Fibroblast of skin of right quadriceps (primary cell): ENCODE data around the gene EVI2B.
"Not testable (repeated sequence)": the region's sequence is repeated elsewhere in the genome, so short reads cannot be mapped to it uniquely, and the experiment has no call there.

Experiments used
- DNase-seq: peaks from one replicate; pipeline ENCODE4 v3.0.0-alpha.2; 2013

EVI2B gene

DNA sequence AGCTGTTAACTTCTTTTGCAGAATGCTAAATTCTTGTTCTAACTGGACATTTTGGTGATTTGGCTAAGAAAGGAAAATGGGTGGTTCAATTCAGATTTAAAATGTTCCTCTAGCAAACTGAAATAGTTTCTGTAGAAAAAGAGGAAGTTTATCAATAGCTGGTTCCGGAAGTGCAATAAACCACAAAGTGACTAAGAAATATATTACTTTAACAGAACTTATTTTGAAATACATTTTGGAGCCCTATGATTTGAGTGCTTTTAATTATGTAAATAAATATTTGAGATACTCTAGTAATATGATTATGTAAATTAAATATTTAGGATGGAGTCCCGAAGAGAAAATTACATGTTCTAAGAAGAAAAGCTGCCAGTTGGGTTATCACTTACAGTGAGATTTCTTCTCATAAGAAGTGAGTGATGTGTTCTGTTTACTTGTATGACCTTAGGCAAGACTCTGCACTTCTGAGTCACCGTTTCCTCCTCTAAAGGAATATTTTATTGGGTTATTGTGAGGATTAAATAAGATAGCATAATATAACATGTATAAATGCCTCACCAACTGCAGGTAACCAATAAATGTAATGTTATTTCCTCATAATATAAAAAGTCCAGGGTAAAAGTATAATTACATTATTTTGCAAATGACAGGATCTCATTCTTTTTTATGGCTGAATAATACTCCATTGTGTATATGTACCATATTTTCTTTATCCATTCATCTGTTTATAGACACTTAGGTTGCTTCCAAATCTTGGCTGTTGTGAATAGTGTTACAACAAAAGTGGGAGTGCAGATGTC lies at the start of gene EVI2B:
Gene EVI2B, minus strand, starts transcription at position 73 of the 800 bp plus-strand sequence. CDS start 8,445 bp downstream, outside the sequence.
- peak; percentile 24 for DNase-seq

- no peak for DNase-seq
Observed at GRCh38 chr17:31357839-31358394, 44.1 kb upstream of the EVI2B start.

DNA sequence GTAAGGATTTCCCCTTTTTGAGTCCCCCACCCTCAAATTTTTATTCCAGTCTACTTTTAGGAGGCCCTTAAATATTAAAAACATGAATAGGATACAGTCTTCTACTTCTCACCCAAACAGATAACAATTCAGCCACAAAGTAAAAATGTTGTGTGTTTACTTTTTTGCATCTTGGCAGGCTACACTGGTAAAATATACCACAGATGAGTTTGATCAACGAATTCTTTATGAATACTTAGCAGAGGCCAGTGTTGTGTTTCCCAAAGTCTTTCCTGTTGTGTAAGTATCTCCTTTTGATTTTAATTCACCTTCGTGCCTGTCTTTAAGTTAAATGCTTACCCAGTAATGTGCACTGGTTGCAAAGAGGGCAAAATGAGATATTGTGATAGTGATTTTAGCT lies 43.2 kb upstream of the EVI2B start:
- no peak for DNase-seq

DNA sequence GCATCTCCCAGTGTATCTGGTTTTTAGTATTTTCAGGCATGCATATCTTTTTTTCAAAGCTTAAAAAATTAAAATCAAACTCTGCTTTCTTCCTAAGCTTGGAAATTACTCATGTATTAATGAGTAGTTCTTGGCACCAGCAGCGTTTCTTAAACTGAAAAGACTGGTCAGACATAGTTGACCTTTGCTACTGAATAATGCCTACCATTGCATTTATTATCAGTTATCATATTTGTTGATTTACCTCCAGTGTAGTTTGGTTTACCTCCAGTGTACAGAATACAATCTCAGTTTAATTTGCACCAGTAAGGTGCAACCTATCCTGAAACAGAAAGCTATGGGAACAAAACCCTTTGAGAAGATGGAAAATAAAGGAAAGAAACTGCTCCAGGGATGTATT lies 42.1 kb upstream of the EVI2B start:
- DNase-seq, result no peak

DNA sequence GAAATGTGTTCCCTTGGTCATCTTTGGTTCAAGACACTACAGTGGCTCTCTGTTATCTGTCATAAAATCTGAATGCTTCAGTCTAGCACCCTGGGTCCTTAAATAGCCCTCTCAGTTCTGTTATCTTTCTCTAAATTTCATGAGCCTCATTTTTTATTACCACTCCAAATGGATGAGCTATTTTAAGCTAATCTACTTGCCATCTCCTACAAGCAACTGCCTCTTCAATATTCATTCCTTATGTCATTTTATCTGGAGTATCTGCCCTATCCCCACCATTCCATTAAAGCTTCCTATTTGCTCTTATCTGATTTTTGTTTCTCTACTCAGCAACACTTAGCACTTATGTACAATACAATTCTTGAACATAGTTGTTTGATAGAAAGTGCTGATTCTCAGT lies 35.6 kb upstream of the EVI2B start:
- no peak for DNase-seq

GRCh38 chr17:31345191-31345747 lies 31.4 kb upstream of the EVI2B start:
- DNase-seq, result not testable (repeated sequence)

DNA sequence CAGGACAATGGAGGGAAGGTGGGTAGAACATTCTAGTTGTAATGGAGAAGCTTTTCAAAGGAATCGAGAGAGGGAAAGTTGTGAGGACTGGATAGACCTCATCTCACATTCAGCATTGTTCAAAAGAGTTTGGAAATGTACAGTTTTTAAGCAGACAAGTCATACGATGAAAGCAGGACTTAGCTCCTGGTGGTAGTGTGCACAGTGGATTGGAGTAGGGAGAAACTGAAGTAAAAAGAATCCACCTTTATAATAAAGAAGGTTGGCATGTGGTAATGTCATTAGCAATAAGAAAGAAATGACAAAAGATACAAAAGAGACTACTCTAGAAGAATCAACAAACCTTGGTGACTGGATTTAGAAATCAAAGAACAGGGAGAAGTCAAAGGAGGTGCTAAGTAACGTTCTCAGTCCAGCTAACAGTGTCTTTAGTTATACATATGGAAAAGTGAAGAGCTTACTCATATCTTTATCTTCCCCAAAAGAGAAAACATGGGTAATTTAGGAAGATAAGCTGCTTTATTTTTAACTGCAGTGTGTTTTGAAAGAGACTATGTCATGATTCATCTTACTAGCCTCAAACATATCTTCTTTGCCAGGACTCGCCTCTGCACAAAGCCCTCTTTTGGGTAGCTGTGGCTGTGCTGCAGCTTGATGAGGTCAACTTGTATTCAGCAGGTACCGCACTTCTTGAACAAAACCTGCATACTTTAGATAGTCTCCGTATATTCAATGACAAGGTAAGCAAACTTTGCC lies 26.2 kb upstream of the EVI2B start:
- peak; percentile 74 for DNase-seq

DNA sequence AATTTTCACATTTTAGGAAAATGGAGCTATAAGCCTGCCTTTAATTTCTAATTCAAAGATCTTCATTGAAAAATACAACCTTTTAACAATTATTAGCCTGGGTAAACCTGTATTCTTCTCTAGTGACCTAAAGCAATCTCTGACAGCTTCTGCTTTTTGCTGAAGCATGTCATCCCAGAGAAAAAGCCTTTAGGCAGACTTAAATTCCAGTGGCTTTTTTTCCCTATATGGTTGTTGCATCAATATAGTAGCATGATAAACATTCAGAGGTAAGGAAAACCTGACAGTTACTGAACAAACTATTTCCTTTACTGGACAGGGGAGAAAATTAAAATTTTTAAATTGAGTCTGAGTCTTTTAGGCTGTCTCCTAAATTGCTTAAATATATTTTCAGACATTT lies 15.4 kb upstream of the EVI2B start:
- peak; percentile 58 for DNase-seq

GRCh38 chr17:31328160-31328535 lies 14.3 kb upstream of the EVI2B start:
- peak; percentile 81 for DNase-seq

DNA sequence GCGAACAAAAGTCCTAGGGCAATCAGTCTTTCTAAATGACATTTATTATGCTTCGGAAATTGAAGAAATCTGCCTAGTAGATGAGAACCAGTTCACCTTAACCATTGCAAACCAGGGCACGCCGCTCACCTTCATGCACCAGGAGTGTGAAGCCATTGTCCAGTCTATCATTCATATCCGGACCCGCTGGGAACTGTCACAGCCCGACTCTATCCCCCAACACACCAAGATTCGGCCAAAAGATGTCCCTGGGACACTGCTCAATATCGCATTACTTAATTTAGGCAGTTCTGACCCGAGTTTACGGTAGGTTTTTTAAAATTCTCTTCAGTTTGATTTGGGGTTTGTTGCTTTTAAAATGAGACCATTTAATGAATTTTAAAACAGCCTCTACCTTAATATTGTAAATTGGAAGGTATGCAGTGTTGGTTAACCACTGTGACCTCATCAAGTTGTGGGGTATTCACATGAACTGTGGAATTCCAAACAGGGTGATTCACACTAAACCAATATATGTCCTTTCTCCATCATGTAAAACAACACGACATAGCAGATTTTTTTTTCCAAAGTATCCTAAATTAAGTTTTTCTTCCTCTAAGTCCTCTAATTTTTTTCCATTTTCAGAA lies 13.8 kb upstream of the EVI2B start:
- peak; percentile 94 for DNase-seq

- DNase-seq, result no peak
Observed at GRCh38 chr17:31323551-31323950, 9.7 kb upstream of the EVI2B start.

- no peak for DNase-seq
Observed at GRCh38 chr17:31321966-31322365, 8.1 kb upstream of the EVI2B start.

DNA sequence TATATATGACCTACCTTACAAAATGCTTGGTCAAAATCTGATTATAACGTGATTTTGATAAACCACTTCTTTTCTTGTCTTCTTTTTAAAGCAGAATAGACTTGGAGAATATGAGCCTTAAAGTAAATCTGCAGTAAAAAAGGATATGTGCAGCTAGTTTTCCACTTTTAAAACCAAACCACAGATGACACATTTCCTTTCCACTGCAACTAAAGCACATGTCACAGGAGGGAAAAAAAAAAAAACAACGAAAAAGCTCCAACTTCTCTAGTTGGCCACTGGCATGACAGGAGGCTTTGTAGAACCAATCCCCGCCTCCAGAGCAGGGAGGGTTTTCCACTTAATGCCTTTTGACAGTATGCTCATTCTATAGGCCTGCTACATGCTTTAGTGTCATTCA lies 7.6 kb upstream of the EVI2B start, which contains the start of gene EVI2A:
Gene EVI2A, minus strand, starts transcription at position 142 of the 400 bp plus-strand sequence. CDS start 2,609 bp downstream, outside the sequence.
- peak; percentile 90 for DNase-seq

DNA sequence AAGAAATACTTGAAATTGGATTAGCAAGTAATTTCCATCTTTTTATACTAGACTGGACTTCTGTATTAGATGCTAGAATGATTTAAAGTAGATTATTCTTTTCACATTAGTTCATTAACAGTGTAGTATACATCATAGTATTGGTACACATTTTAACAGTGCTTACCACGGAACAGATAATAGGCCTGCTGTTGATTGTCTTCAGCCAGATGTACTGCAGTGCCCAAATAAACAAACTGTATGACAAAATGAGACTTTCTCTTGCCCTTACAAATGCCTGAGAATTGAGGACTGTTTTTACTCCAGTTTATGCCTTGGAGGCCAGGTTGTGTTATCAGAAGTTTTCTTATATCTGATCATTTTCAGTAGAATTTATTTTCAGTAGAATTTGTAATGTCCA lies 6.9 kb upstream of the EVI2B start:
- DNase-seq, result no peak

GRCh38 chr17:31320241-31320640 lies 6.4 kb upstream of the EVI2B start:
- no peak for DNase-seq

- DNase-seq, result no peak
Observed at GRCh38 chr17:31318851-31319661, 5.2 kb upstream of the EVI2B start.

GRCh38 chr17:31318298-31318801 lies 4.5 kb upstream of the EVI2B start:
- peak; percentile 39 for DNase-seq

- DNase-seq, result no peak
Observed at GRCh38 chr17:31314782-31315100, 887 bp upstream of the EVI2B start.

DNA sequence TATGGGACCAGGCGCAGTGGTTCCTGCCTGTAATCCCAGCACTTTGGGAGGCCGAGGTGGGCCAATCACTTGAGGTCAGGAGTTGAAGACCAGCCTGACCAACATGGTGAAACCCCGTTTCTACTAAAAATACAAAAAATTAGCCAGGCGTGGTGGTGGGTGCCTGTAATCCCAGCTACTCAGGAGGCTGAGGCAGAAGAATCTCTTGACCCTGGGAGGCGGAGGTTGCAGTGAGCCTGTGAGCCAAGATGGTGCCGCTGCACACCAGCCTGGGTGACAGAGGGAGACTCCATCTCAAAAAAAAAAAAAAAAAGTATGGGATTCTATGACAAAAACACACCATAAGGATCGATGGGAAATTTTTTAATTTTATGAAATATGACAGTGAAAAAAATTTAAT lies 1.6 kb downstream of the EVI2B start:
- not testable (repeated sequence) for DNase-seq

DNA sequence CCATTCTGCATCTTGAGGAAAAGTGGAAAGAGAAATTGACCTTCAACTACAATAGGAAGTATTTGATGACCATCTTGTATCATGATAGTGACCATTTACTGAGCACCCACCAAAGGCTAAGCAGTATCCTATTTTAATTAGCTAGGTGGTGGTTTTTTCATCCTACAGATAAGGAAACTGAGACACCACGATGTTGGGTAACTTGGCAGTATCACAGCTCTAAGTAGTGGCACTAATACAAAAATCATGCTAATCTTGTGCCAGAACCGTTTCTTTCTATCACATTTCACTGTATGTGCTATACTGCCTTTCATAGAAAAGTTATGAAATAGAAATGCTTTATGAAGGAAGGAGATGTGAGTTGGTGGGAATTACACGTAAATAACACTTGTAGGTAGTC lies 2.3 kb downstream of the EVI2B start:
- DNase-seq, result no peak

- no peak for DNase-seq
Observed at GRCh38 chr17:31310886-31311285, 3.0 kb downstream of the EVI2B start.

- no peak for DNase-seq
Observed at GRCh38 chr17:31310260-31310659, 3.6 kb downstream of the EVI2B start.
